Activated CD4-positive, alpha-beta T cell treated with anti-CD3 and anti-CD28 coated beads for 4 hours (primary cell): ENCODE data around the gene FCHO1.
"Not testable (repeated sequence)": the region's sequence is repeated elsewhere in the genome, so short reads cannot be mapped to it uniquely, and the experiment has no call there.

Source experiments
- DNase-seq, 2 donors: peaks; one replicate each; pipeline ENCODE4 v3.0.0-alpha.2; 2020

Gene FCHO1

DNA sequence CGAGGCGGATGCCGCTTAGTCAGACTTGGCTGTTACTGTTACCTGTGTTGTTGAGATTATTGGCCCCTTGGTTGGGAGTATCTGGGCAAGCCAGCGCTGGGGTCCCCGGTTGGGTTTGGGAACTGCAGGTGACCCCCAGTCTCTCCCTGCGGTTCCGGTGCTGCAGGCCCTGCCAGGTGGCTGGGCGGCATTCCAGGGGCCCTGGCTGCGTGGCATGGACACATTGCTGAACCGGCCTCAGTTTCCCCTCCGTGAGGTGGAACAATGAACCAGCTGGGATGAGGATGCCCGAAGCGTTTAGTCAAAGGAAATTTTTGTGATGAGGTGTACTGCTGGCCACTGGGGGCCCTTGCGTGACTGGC, 44.2 kb downstream of the FCHO1 start:
- no peak for DNase-seq

GRCh38 chr19:17796013-17796837, 44.9 kb downstream of the FCHO1 start:
- DNase-seq, result no peak

DNA sequence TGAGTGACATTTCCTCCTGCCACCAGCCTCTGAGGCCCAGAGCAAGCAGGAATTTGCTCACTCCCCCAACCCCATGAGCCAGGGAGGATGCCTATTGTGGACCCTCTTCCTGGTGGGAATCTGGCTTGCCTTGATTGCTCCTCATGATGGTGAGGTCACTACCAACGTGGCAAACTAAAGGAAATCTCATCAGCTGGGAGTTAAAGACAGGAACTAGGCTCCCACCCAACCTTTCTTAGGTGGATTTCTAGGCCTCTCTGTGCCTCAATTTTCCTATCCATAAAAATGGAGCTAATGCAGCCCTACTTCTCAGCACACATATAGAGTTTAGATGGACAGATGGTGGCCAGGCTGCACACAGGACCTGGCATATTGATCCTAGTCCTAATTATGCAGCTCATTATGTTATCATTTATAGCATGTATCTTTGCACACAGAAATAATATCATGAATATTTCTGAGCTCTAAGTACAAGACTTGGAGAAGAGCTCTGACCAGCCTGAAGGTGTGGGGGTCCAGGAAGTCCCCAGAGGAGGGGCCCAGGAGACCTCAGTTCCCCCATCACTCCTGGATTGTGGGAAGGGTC, 45.7 kb downstream of the FCHO1 start:
- no peak for DNase-seq

DNA sequence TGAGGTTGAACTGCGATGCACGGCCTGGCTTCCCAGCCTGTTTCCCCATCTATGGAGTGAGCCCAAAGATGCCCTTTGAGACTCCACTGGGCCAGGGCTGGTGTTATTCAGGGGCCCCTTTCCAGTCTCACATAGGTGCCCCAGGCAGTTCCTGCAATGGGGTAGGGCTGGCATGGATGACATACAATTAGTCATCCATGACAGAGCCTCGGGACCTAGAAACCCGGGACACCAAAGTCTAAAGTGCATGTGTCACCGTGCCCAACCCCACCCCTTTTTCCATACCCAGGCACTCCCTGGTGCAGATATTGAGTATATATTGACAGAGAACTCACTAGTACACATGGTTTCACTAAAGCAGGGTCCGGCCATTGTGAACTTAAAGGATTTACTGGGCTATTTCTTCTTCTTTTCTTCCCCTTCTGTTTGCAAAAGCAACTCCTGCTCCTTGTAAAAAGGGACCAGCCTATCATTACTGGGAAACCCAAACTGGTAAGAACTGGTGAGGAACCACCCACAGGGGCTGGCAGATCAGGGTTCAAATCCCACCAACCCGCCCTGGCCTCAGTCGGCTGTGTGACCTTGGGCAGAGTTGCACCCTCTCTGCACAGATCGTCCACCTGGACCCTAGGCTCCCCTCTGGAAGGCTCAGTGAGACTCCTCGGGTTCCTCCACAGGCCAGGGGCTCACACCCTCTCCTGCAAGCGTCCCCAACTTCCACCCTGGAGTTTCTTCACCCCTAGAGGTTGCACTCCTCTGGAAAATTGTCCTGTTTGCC, 46.3 kb downstream of the FCHO1 start:
- DNase-seq, result peak; percentile 50 to 57

DNA sequence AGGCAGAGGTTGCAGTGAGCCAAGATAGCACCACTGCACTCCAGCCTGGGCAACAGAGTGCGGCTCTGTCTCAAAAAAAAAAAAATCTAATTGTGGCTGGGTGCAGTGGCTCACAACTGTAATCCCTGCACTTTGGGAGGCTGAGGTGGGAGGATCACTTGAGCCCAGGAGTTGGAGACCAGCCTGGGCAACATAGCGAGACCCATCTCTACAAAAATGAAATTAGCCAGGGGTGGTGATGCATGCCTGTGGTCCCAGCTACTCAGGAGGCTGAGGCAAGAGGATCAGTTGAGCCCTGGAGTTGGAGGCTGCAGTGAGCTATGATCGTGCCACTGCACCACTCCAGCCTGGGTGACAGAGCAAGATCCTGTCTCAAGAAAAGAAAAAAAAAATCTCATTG, 47.3 kb downstream of the FCHO1 start:
- not testable (repeated sequence) for DNase-seq

- DNase-seq, result no peak
Measured at GRCh38 chr19:17802137-17802858, 51.0 kb downstream of the FCHO1 start.

DNA sequence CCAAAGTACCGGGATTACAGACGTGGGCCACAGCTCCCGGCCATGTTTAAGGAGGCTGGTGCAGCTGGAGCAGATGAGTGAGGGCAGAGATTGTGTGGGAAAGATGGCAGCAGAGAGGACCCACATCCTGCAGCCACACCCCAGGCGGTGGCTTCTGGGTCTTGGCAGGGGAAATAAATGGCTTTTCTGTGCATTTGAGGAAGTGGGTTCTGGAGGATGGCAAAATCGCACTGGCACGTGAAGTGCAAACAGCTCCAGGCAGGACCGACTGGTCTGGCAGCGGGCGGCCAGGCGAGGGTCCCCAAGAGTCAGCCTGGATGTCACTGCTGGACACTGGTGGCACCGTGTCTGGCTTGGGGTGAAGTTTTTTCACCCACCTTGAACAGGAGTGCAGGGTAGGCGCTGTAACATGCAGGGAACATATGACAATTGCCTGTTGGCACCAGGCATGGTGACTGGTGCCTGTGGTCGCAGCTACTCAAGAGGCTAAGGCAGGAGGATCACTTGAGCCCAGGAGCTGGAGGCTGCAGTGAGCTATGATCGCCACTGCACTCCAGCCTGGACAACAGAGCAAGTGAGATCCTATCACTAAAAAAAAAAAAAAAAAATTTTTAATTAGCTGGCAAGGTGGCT, 52.1 kb downstream of the FCHO1 start:
- no peak for DNase-seq

GRCh38 chr19:17805427-17805826, 54.1 kb downstream of the FCHO1 start:
- DNase-seq, result no peak

GRCh38 chr19:17806945-17807344, 55.7 kb downstream of the FCHO1 start:
- DNase-seq, result no peak

- DNase-seq, result no peak
Measured at GRCh38 chr19:17807731-17808316, 56.5 kb downstream of the FCHO1 start.

DNA sequence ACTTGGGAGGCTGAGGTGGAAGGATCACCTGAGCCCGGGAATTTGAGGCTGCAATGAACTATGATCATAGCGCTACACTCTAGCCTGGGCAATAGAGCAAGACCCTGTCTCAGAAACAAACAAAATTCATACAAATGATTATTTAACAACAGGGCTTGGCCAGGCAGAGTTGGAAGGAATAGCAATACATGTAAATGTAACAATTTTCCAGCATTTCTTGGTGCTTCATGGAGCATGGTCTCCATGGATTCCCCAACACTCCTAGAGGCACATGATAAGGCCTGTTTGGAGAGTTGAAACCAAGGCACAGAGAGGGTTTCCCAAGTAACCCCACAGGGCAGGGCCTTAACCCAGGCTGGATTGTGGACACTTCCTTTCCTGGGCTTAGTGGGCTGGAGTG, 59.8 kb downstream of the FCHO1 start:
- no peak for DNase-seq

GRCh38 chr19:17811681-17812080, 60.4 kb downstream of the FCHO1 start:
- no peak for DNase-seq

DNA sequence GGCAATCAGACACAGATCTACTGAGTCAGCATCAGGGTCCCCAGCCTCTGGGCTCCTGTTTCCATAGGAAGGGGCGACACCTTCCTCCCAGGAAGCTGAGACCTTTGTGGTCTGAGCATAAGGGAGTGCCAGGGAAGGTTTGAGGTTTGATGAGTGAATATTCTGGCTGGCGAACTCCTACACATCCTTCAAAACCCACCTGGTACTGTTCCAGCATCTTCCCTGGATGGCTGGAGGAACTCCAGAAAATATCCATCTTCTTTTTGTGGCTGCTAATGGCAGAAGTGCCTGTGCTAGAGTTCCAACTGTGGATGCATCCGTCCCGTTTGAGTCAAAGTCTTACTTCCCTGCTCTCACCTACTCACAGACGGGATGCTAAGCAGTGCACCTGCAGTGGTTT, 60.8 kb downstream of the FCHO1 start:
- DNase-seq, result no peak

- DNase-seq, result no peak
Measured at GRCh38 chr19:17817668-17818363, 66.5 kb downstream of the FCHO1 start.

DNA sequence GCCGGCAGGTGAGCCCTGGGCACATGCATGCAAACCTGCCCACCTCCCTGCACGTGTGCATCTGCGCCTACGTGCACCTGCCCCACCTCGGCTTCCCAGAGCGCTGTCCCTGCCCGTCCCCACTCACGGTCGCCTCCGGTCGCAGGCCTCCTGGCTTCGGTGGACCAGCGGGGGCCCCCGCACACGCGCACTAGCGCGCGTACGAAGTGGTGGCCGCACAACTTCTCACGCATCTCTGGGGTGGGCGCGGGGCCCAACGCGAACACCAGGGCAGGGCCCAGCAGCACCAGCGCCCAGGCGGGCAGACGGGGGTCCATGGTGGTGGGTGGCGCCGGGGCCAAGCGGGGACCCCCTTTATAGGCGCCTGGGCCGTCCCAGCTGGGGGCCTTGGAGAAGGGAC, 69.9 kb downstream of the FCHO1 start, which contains the start of gene INSL3:
TSS of gene INSL3 (minus strand) at position 330 of the 400 bp plus-strand sequence. CDS start at position 317, 13 bp downstream.
- no peak for DNase-seq

GRCh38 chr19:17824339-17824738, 73.1 kb downstream of the FCHO1 start:
- no peak for DNase-seq

GRCh38 chr19:17826508-17827056, 75.3 kb downstream of the FCHO1 start:
- DNase-seq, result no peak

DNA sequence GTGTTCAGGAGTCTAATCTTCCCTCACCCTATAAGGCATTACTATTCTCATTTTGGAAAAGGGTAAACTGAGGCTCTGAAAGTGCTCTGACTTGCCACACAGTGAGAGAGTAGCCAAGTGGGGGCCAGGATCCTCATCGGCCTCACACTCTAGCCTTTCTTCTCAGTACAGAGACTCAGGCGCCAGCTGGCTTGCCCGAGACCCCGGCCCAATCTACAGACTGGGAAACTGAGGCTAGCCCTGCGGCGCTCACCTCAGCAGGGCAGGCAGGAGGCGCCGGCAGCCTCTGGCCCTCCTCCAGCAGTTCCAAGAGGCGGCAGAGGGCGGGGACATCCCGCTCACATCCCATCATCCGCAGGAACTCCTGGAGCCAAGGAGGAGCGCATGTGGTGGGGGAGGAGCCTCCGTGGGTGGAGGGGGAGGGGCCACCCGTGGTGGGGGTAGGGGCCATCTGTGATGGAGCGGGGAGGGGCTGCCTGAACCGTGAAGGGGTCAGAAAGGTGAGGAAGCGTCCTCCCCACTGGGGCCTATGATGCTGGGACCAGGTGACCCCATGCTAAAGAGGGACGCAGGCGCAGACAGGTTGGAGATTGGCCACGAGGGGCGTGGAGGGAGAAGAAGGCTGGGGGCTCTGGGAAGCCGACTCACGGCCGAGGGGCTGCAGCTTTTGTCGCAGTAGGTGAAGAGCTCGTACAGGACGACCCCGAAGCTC, 78.7 kb downstream of the FCHO1 start:
- no peak for DNase-seq

DNA sequence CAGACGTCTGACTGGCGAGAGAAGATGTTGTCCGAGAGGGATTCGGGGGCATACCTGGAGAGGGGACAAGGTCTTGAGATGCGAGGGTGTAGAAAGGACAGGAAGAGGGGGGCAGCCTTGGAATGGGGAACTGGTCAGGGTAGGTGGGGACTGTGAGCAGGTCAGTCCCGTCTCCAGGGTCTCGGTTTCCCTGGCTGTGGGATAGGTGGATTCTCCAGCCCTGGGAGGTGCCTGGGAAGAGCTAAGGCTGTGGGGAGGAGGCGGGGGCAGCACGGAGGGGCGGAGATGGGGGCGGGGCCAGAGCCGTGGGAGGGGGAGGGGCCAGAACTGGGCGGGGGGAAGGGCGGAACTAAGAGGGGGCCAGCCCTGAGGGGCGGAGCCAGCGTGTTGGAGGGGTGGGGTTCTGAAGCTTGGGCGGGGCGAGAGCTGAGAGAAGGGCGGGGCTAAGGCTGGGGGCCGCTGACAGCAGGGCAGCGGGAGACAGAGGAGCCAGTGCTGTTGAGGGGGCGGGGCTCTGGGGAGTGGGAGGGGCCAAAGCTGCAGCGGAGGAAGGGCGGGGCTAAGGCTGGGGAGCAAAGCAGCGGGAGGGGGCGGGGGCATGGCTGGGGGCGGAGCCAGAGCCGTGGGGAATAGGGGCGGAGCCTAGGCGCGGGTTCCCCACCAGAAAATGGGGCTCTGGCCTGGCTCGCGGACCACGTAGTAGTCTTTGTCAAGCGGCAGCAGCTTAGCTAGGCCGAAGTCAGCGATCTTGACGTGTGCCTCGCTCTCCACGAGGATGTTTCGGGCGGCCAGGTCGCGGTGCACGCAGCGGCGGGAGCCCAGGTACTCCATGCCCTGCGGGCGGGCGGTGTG, 79.5 kb downstream of the FCHO1 start:
- DNase-seq, result peak in 1 of 2 donors; percentile 34
